ENCODE measurements around the gene NCOR2.

NCOR2 gene

DNA sequence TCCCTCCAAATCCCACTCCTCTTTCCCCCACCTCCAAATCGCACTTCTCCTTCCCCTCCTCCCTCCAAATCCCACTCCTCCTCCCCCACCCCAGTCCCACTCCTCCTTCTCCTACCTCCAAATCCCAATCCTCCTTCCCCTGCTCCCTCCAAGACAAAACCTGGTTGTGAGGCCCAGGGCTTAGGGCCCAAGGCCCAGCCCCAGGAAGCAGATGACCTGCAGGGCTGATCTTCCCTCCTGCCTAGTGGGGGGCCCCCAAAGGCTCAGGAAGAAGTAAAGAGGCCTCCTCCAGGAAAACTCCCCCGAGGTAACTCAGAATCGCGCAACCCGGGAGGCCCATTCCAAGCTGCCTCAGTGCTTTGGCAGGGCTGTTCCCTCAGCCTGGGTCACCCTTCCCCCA lies 34.4 kb downstream of the NCOR2 start:
- peaks cover 20% of the 10 kb centered on the region for H3K4me1 ChIP-seq (ENCODE audit: insufficient read depth, insufficient read length)
- TF ChIP-seq YY1 (IDR thresholded peaks at IDR 0.05; ENCODE audit: insufficient read depth, insufficient read length) = no peak
- no peak for TF ChIP-seq ZNF274 (IDR thresholded peaks at IDR 0.05; ENCODE audit: low read depth, low read length)
- TF ChIP-seq SUZ12 (IDR thresholded peaks at IDR 0.05; ENCODE audit: extremely low read depth, insufficient read depth, insufficient read length) = no peak
- peaks cover 46% of the 10 kb centered on the region for H3K36me3 ChIP-seq (ENCODE audit: insufficient read depth, insufficient read length, low read length)
- no peak for DNase-seq (ENCODE audit: low read depth, low spot score)
- no peak overlapping the region for H3K4me3 ChIP-seq (ENCODE audit: insufficient read length, low read depth)
- H3K9me3 ChIP-seq (ENCODE audit: insufficient read depth, low read length) = no peaks in the 10 kb centered on the region
- H3K27me3 ChIP-seq (ENCODE audit: insufficient read depth, insufficient read length) = no peaks in the 10 kb centered on the region
- H3K9ac ChIP-seq (ENCODE audit: insufficient read length, low read depth) = peak overlapping the region; percentile 8

- H3K4me3 ChIP-seq (ENCODE audit: insufficient read length, low read depth) = no peak overlapping the region
- no peak for TF ChIP-seq YY1 (IDR thresholded peaks at IDR 0.05; ENCODE audit: insufficient read depth, insufficient read length)
- TF ChIP-seq SUZ12 (IDR thresholded peaks at IDR 0.05; ENCODE audit: extremely low read depth, insufficient read depth, insufficient read length) = no peak
- no peak for TF ChIP-seq ZNF274 (IDR thresholded peaks at IDR 0.05; ENCODE audit: low read depth, low read length)
- H3K27me3 ChIP-seq (ENCODE audit: insufficient read depth, insufficient read length) = no peaks in the 10 kb centered on the region
- DNase-seq (ENCODE audit: low read depth, low spot score) = no peak
- H3K36me3 ChIP-seq (ENCODE audit: insufficient read depth, insufficient read length, low read length) = peaks cover 44% of the 10 kb centered on the region
- H3K9ac ChIP-seq (ENCODE audit: insufficient read length, low read depth) = no peak overlapping the region
- H3K4me1 ChIP-seq (ENCODE audit: insufficient read depth, insufficient read length) = peaks cover 19% of the 10 kb centered on the region
- no peaks in the 10 kb centered on the region for H3K9me3 ChIP-seq (ENCODE audit: insufficient read depth, low read length)
Measured at GRCh38 chr12:124532331-124532750, 35.1 kb downstream of the NCOR2 start.

GRCh38 chr12:124531906-124532305 lies 35.5 kb downstream of the NCOR2 start:
- H3K9me3 ChIP-seq (ENCODE audit: insufficient read depth, low read length) = no peaks in the 10 kb centered on the region
- DNase-seq (ENCODE audit: low read depth, low spot score) = no peak
- H3K9ac ChIP-seq (ENCODE audit: insufficient read length, low read depth) = no peak overlapping the region
- TF ChIP-seq YY1 (IDR thresholded peaks at IDR 0.05; ENCODE audit: insufficient read depth, insufficient read length) (no peak), ZNF274 (IDR thresholded peaks at IDR 0.05; ENCODE audit: low read depth, low read length) (no peak), SUZ12 (IDR thresholded peaks at IDR 0.05; ENCODE audit: extremely low read depth, insufficient read depth, insufficient read length) (no peak)
- no peak overlapping the region for H3K4me3 ChIP-seq (ENCODE audit: insufficient read length, low read depth)
- no peaks in the 10 kb centered on the region for H3K27me3 ChIP-seq (ENCODE audit: insufficient read depth, insufficient read length)
- peaks cover 19% of the 10 kb centered on the region for H3K4me1 ChIP-seq (ENCODE audit: insufficient read depth, insufficient read length)
- peaks cover 44% of the 10 kb centered on the region for H3K36me3 ChIP-seq (ENCODE audit: insufficient read depth, insufficient read length, low read length)

DNA sequence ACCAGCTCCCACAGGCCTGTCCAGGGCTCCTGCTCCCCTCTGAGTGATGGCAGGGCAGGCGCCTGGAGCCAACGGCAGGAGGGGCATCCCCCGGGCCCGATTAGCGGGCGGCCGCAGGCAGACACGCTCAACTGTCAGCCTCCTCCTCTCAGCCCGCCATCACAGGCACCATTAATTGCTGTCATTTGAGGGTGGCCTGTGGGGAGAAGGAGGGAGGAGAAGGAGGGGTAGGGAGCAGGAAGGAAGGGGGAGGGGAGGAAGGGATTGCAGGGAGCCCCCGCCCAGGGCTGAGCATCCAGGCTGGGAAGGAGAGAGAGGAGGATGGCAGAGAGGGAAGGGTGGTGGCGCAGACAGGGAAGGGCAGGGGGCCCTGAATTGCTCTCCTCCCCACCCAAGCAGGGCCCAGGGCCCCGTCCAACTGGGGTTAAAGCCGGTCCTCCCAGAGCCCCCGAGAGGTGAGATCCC lies 36.1 kb downstream of the NCOR2 start:
- TF ChIP-seq SUZ12 (IDR thresholded peaks at IDR 0.05; ENCODE audit: extremely low read depth, insufficient read depth, insufficient read length) (no peak), YY1 (IDR thresholded peaks at IDR 0.05; ENCODE audit: insufficient read depth, insufficient read length) (no peak), ZNF274 (IDR thresholded peaks at IDR 0.05; ENCODE audit: low read depth, low read length) (no peak)
- H3K36me3 ChIP-seq (ENCODE audit: insufficient read depth, insufficient read length, low read length) = peaks cover 44% of the 10 kb centered on the region

DNA sequence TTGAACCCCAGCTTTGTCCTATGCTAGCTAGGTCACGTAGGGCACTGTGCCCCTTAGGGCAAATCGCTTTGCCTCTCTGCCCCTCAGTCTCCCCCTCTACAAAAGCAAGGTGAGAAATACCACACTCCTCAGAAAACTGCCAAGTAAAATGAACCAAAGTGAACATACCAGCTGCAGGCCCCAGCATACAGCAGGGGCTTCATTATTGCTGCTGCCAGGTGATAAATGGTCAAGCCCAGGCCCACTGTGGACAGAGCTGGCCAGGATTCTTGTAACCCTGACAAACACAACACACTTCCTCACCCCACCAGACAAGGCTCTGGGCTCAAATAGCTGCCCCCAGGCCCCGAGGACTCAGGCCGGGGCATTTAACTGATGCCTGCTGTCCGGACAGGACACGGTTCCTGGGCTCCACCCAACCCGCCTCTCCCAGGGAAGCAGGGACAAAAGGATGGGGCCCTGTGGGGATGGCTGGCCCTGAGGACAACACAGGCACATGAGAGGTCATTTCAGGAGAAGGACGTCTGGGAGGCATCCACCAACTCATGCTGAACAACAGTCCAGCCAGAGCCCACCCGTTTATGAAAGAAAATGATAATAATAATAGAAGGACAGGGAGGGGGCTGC lies 36.7 kb downstream of the NCOR2 start:
- no peak overlapping the region for H3K9ac ChIP-seq (ENCODE audit: insufficient read length, low read depth)
- no peak overlapping the region for H3K4me3 ChIP-seq (ENCODE audit: insufficient read length, low read depth)
- DNase-seq (ENCODE audit: low read depth, low spot score) = no peak
- no peaks in the 10 kb centered on the region for H3K27me3 ChIP-seq (ENCODE audit: insufficient read depth, insufficient read length)
- H3K9me3 ChIP-seq (ENCODE audit: insufficient read depth, low read length) = no peaks in the 10 kb centered on the region
- H3K36me3 ChIP-seq (ENCODE audit: insufficient read depth, insufficient read length, low read length) = peaks cover 50% of the 10 kb centered on the region
- peaks cover 18% of the 10 kb centered on the region for H3K4me1 ChIP-seq (ENCODE audit: insufficient read depth, insufficient read length)
- no peak for TF ChIP-seq ZNF274 (IDR thresholded peaks at IDR 0.05; ENCODE audit: low read depth, low read length)
- TF ChIP-seq SUZ12 (IDR thresholded peaks at IDR 0.05; ENCODE audit: extremely low read depth, insufficient read depth, insufficient read length) = no peak
- TF ChIP-seq YY1 (IDR thresholded peaks at IDR 0.05; ENCODE audit: insufficient read depth, insufficient read length) = no peak

More for the DNA sequence above, 36.1 kb downstream of the NCOR2 start:
- Histone ChIP-seq H3K4me3 (ENCODE audit: insufficient read length, low read depth) (no peak overlapping the region), H3K4me1 (ENCODE audit: insufficient read depth, insufficient read length) (peaks cover 19% of the 10 kb centered on the region), H3K27me3 (ENCODE audit: insufficient read depth, insufficient read length) (no peaks in the 10 kb centered on the region), H3K9ac (ENCODE audit: insufficient read length, low read depth) (no peak overlapping the region), H3K9me3 (ENCODE audit: insufficient read depth, low read length) (no peaks in the 10 kb centered on the region)
- no peak for DNase-seq (ENCODE audit: low read depth, low spot score)

GRCh38 chr12:124529565-124530276 lies 37.7 kb downstream of the NCOR2 start:
- H3K4me3 ChIP-seq (ENCODE audit: insufficient read length, low read depth) = no peak overlapping the region
- DNase-seq (ENCODE audit: low read depth, low spot score) = no peak
- H3K9me3 ChIP-seq (ENCODE audit: insufficient read depth, low read length) = no peaks in the 10 kb centered on the region
- TF ChIP-seq SUZ12 (IDR thresholded peaks at IDR 0.05; ENCODE audit: extremely low read depth, insufficient read depth, insufficient read length) (no peak), YY1 (IDR thresholded peaks at IDR 0.05; ENCODE audit: insufficient read depth, insufficient read length) (no peak), ZNF274 (IDR thresholded peaks at IDR 0.05; ENCODE audit: low read depth, low read length) (no peak)
- no peak overlapping the region for H3K9ac ChIP-seq (ENCODE audit: insufficient read length, low read depth)
- H3K4me1 ChIP-seq (ENCODE audit: insufficient read depth, insufficient read length) = peaks cover 20% of the 10 kb centered on the region
- peaks cover 50% of the 10 kb centered on the region for H3K36me3 ChIP-seq (ENCODE audit: insufficient read depth, insufficient read length, low read length)
- H3K27me3 ChIP-seq (ENCODE audit: insufficient read depth, insufficient read length) = no peaks in the 10 kb centered on the region

DNA sequence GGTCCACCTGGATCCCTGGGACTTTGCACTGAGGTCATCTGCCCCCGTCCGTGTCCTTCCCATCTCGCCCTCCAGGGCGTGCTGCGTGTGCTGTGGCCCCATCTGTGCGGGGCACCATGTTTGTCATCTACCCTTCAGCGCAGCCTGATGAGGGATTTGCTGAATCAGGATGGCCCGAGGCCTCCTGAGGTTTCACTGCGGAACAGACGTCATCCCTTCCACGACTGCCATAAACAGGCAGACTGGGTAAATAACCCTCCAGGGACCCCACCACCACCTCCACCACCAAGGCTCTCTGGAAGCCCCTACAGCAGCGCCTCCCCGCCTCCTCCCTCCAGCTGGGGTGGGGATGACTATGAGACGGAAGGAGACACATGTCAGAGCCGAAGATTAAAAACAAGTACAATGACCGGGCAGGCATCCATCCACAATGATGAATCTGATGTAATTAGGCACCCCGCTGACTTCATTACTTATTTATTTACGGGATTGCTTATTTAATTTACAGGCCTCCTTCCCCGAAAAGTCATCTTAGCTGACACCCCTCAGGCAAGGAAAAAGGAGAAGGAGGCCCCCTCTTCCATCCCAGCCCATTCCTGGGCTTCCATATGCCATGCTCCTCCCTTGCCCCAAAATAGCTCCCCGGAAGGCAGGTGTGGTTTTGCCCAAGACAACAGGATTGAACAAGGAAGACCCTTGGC lies 39.4 kb downstream of the NCOR2 start:
- Histone ChIP-seq H3K9ac (ENCODE audit: insufficient read length, low read depth) (peak overlapping the region; percentile 2), H3K9me3 (ENCODE audit: insufficient read depth, low read length) (no peaks in the 10 kb centered on the region), H3K4me1 (ENCODE audit: insufficient read depth, insufficient read length) (peaks cover 17% of the 10 kb centered on the region), H3K36me3 (ENCODE audit: insufficient read depth, insufficient read length, low read length) (peaks cover 47% of the 10 kb centered on the region), H3K4me3 (ENCODE audit: insufficient read length, low read depth) (no peak overlapping the region), H3K27me3 (ENCODE audit: insufficient read depth, insufficient read length) (no peaks in the 10 kb centered on the region)
- TF ChIP-seq ZNF274 (IDR thresholded peaks at IDR 0.05; ENCODE audit: low read depth, low read length) (no peak), SUZ12 (IDR thresholded peaks at IDR 0.05; ENCODE audit: extremely low read depth, insufficient read depth, insufficient read length) (no peak), YY1 (IDR thresholded peaks at IDR 0.05; ENCODE audit: insufficient read depth, insufficient read length) (no peak)
- DNase-seq (ENCODE audit: low read depth, low spot score) = no peak
